GM18508 (cell line): ENCODE measurements around the gene NFE2L2.
"Not testable (repeated sequence)": the region's sequence is repeated elsewhere in the genome, so short reads cannot be mapped to it uniquely, and the experiment has no call there.

Source experiments
- ATAC-seq: cut with Tn5 transposase; IDR thresholded peaks from one replicate; pipeline ENCODE4 v1.9.1; 2021; ENCODE audit warnings: moderate number of reproducible peaks; ENCODE audit not compliant: insufficient read depth, unreplicated experiment

The NFE2L2 gene

GRCh38 chr2:177260379-177260778 lies 4.1 kb downstream of the NFE2L2 start:
- ATAC-seq = no peak

GRCh38 chr2:177258059-177258458 lies 6.5 kb downstream of the NFE2L2 start:
- ATAC-seq = no peak

GRCh38 chr2:177257471-177257870 lies 7.1 kb downstream of the NFE2L2 start:
- no peak for ATAC-seq

GRCh38 chr2:177256695-177257094 lies 7.8 kb downstream of the NFE2L2 start:
- ATAC-seq = no peak

GRCh38 chr2:177256026-177256425 lies 8.5 kb downstream of the NFE2L2 start:
- no peak for ATAC-seq

GRCh38 chr2:177255227-177255601 lies 9.3 kb downstream of the NFE2L2 start:
- no peak for ATAC-seq

- no peak for ATAC-seq
These were observed 9.9 kb downstream of the NFE2L2 start for GRCh38 chr2:177254433-177255226.

- no peak for ATAC-seq
These were observed 10.8 kb downstream of the NFE2L2 start for GRCh38 chr2:177253704-177254103.

- ATAC-seq = no peak
These were observed 11.6 kb downstream of the NFE2L2 start for GRCh38 chr2:177252808-177253531.

GRCh38 chr2:177251165-177251542 lies 13.4 kb downstream of the NFE2L2 start:
- ATAC-seq = no peak

- no peak for ATAC-seq
These were observed 14.1 kb downstream of the NFE2L2 start for GRCh38 chr2:177250461-177250860.

- no peak for ATAC-seq
These were observed 15.5 kb downstream of the NFE2L2 start for GRCh38 chr2:177249038-177249437.

GRCh38 chr2:177247693-177248262 lies 16.7 kb downstream of the NFE2L2 start:
- no peak for ATAC-seq

GRCh38 chr2:177246523-177247030 lies 17.9 kb downstream of the NFE2L2 start:
- ATAC-seq = not testable (repeated sequence)

- no peak for ATAC-seq
These were observed 18.5 kb downstream of the NFE2L2 start for GRCh38 chr2:177246000-177246399.

GRCh38 chr2:177245010-177245422 lies 19.5 kb downstream of the NFE2L2 start:
- no peak for ATAC-seq

- no peak for ATAC-seq
These were observed 20.2 kb downstream of the NFE2L2 start for GRCh38 chr2:177244244-177244771.

- ATAC-seq = no peak
These were observed 21.1 kb downstream of the NFE2L2 start for GRCh38 chr2:177243476-177243875.

GRCh38 chr2:177243073-177243472 lies 21.5 kb downstream of the NFE2L2 start:
- ATAC-seq = no peak

- ATAC-seq = no peak
These were observed 22.2 kb downstream of the NFE2L2 start for GRCh38 chr2:177242121-177242987.
